Measurements from ENCODE around the gene HES7. TPM values are rescaled to one million over a fixed set of nuclear protein-coding genes. Genes with fewer than 3 reads are reported as not detected.
A peak's percentile ranks its signal among the peaks of the same experiment; 100 is the strongest.

Gene HES7
- total and polyA plus RNA-seq, 3 experiments from 2014 or later: 1.6 to 1.8 TPM; not detected in 1

GRCh38 chr17:8120520-8121406 is 3.1 kb downstream of the HES7 start:
- peaks cover 65% of the 10 kb centered on the region for H3K4me1 ChIP-seq (ENCODE audit: insufficient read depth, low read length)
- CTCF ChIA-PET: interaction anchor here (0.9 to 6.6 kb wide), 18 partner anchors 11 to 174 kb away, joined by 3 to 76 read pairs (median 20); partner anchors contain the start of genes ALOX12B, BORCS6, PER1 and SLC25A35
- H3K27ac Mint-ChIP-seq: peak overlapping the region; percentile 36 to 100 (median 92)

DNA sequence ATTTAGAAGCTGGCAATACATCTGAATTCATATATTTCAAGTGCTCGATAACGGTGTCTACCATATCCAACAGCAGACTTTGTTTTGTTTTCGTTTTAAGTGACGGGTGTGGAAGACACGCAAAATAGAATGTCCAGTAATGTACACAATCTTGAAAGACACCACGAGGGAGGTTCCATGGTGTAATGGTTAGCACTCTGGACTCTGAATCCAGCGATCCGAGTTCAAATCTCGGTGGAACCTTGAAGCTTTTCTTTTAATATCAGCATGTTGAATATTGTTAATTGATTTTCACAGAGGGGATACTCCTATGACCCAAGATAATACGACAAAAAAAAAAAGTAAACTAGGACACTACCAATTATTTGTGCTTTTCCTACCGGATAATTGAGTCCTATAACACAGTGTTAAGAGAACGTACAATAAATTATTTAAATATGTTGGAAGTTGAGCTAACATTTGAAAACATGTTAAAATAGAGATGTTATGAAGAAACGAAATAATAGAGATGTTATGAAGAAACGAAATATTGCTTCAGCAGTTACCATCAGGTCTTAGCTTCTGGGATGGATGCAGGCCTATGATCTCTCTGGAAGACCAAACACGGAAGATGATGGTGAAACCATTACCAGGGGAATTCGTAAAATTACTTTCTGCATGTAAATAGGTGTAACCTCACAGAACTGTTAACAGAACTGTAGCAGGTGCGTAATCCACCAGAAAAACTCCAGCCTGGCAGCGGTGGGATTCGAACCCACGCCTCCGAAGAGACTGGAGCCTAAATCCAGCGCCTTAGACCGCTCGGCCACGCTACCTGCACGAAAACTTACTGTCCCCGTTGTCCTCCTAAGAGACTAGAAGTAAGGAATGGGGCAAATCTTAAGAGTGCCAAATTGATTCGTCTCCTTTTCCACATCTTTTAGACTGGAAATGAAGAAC is 4.1 kb downstream of the HES7 start:
- Histone ChIP-seq H3K27me3 (ENCODE audit: insufficient read depth, low read length, poor library complexity, severe bottlenecking) (peaks cover 22% of the 10 kb centered on the region), H3K36me3 (ENCODE audit: insufficient read depth, low read length) (no peaks in the 10 kb centered on the region), H3K4me3 (ENCODE audit: low read length) (peak overlapping the region; percentile 99), H3K27ac (ENCODE audit: low read depth, low read length) (peak overlapping the region; percentile 41), H3K9me3 (ENCODE audit: low read length) (no peaks in the 10 kb centered on the region), H3K4me1 (ENCODE audit: insufficient read depth, low read length) (peaks cover 58% of the 10 kb centered on the region)
- Mint-ChIP-seq H3K4me1 (peaks cover 55 to 70% (median 69%) of the 10 kb centered on the region in 3 donors), H3K4me3 (peak overlapping the region; percentile 84 to 98 (median 94)), H3K36me3 (peaks cover 0 to 14% (median 1%) of the 10 kb centered on the region in 3 donors), H3K9me3 (peaks cover 0 to 15% (median 8%) of the 10 kb centered on the region in 5 donors), H3K27ac (peak overlapping the region; percentile 32 to 100 (median 92)), H3K27me3 (peaks cover 44 to 59% of the 10 kb centered on the region in 2 donors)
- POLR2A ChIA-PET: interaction anchor here (0.6 to 2.7 kb wide), 15 partner anchors 10 to 868 kb away, joined by 3 to 37 read pairs (median 6); partner anchors contain the start of genes CTC1, CTDNEP1, PER1 and PFAS
- CTCF ChIA-PET: interaction anchor here (0.7 to 6.6 kb wide), 37 partner anchors 10 to 257 kb away, joined by 3 to 76 read pairs (median 6); partner anchors contain the start of genes ALOX12B, AURKB, BORCS6 and CTC1
- peak; percentile 58 to 92 (median 86) for DNase-seq

More at GRCh38 chr17:8120520-8121406, 3.1 kb downstream of the HES7 start:
- peak in 4 of 5 donors; percentile 7 to 73 (median 44) for DNase-seq
- Mint-ChIP-seq H3K4me1 (peaks cover 64 to 79% (median 78%) of the 10 kb centered on the region in 3 donors), H3K27me3 (peaks cover 37 to 62% of the 10 kb centered on the region in 2 donors), H3K9me3 (peaks cover 0 to 17% (median 8%) of the 10 kb centered on the region in 5 donors), H3K4me3 (peak overlapping the region; percentile 84 to 98 (median 94)), H3K36me3 (peaks cover 0 to 18% (median 1%) of the 10 kb centered on the region in 3 donors)
- Histone ChIP-seq H3K4me3 (ENCODE audit: low read length) (peak overlapping the region; percentile 92), H3K9me3 (ENCODE audit: low read length) (no peaks in the 10 kb centered on the region), H3K27ac (ENCODE audit: low read depth, low read length) (peak overlapping the region; percentile 25), H3K36me3 (ENCODE audit: insufficient read depth, low read length) (no peaks in the 10 kb centered on the region), H3K27me3 (ENCODE audit: insufficient read depth, low read length, poor library complexity, severe bottlenecking) (peaks cover 18% of the 10 kb centered on the region)
- POLR2A ChIA-PET: interaction anchor here (0.6 to 2.7 kb wide), 12 partner anchors 10 to 816 kb away, joined by 3 to 37 read pairs (median 8); partner anchors contain the start of genes CTC1, PER1, PFAS and VAMP2

GRCh38 chr17:8118769-8119580 is 4.9 kb downstream of the HES7 start:
- H3K4me1 ChIP-seq (ENCODE audit: insufficient read depth, low read length): peaks cover 50% of the 10 kb centered on the region
- H3K27ac Mint-ChIP-seq: peak overlapping the region; percentile 77 to 100 (median 94)

GRCh38 chr17:8117980-8118768 is 5.7 kb downstream of the HES7 start, which contains the start of gene ALOXE3:
Gene ALOXE3 (minus strand): TSS chr17:8118514. CDS start chr17:8117990, 524 bp downstream.
- Mint-ChIP-seq H3K27me3 (peaks cover 44 to 54% of the 10 kb centered on the region in 2 donors), H3K27ac (peak within 1 kb of the TSS; percentile 78 to 100 (median 94)), H3K4me3 (peak within 1 kb of the TSS; percentile 84 to 98 (median 94)), H3K9me3 (peaks cover 0 to 15% (median 8%) of the 10 kb centered on the region in 5 donors), H3K4me1 (peaks cover 38 to 53% (median 52%) of the 10 kb centered on the region in 3 donors), H3K36me3 (peaks cover 0 to 12% (median 1%) of the 10 kb centered on the region in 3 donors)
- POLR2A ChIA-PET: interaction anchor here (1.1 to 2.7 kb wide), 5 partner anchors 8 to 129 kb away, joined by 3 to 37 read pairs (median 9); partner anchors contain the start of gene CTC1
- H3K4me1 ChIP-seq (ENCODE audit: insufficient read depth, low read length): peaks cover 42% of the 10 kb centered on the region
- H3K4me3 ChIP-seq (ENCODE audit: low read length): peak within 1 kb of the TSS; percentile 99
- peak within 1 kb of the TSS; percentile 41 for H3K27ac ChIP-seq (ENCODE audit: low read depth, low read length)
- peaks cover 27% of the 10 kb centered on the region for H3K27me3 ChIP-seq (ENCODE audit: insufficient read depth, low read length, poor library complexity, severe bottlenecking)
- DNase-seq: no peak
- CTCF ChIA-PET: interaction anchor here (0.8 to 6.6 kb wide), 32 partner anchors 9 to 202 kb away, joined by 3 to 76 read pairs (median 7); partner anchors contain the start of genes ALOX12B, AURKB, BORCS6 and PER1
- H3K9me3 ChIP-seq (ENCODE audit: low read length): no peaks in the 10 kb centered on the region
- H3K36me3 ChIP-seq (ENCODE audit: insufficient read depth, low read length): no peaks in the 10 kb centered on the region

More at GRCh38 chr17:8118769-8119580, 4.9 kb downstream of the HES7 start:
- peaks cover 46 to 61% (median 60%) of the 10 kb centered on the region in 3 donors for H3K4me1 Mint-ChIP-seq
- DNase-seq: peak; percentile 77 to 91 (median 84)
- peaks cover 0 to 15% (median 8%) of the 10 kb centered on the region in 5 donors for H3K9me3 Mint-ChIP-seq
- peak overlapping the region; percentile 84 to 98 (median 94) for H3K4me3 Mint-ChIP-seq
- no peaks in the 10 kb centered on the region for H3K36me3 ChIP-seq (ENCODE audit: insufficient read depth, low read length)
- H3K4me3 ChIP-seq (ENCODE audit: low read length): peak overlapping the region; percentile 99
- peaks cover 27% of the 10 kb centered on the region for H3K27me3 ChIP-seq (ENCODE audit: insufficient read depth, low read length, poor library complexity, severe bottlenecking)
- CTCF ChIA-PET: interaction anchor here (0.6 to 6.6 kb wide), 40 partner anchors 10 to 258 kb away, joined by 3 to 76 read pairs (median 5); partner anchors contain the start of genes ALOX12B, AURKB, BORCS6 and CTC1
- POLR2A ChIA-PET: interaction anchor here (0.5 to 2.7 kb wide), 15 partner anchors 9 to 867 kb away, joined by 3 to 37 read pairs (median 6); partner anchors contain the start of genes CTC1, CTDNEP1, PER1 and PFAS
- H3K27ac ChIP-seq (ENCODE audit: low read depth, low read length): peak overlapping the region; percentile 41
- H3K9me3 ChIP-seq (ENCODE audit: low read length): no peaks in the 10 kb centered on the region
- peaks cover 0 to 12% (median 1%) of the 10 kb centered on the region in 3 donors for H3K36me3 Mint-ChIP-seq
- peaks cover 46 to 55% of the 10 kb centered on the region in 2 donors for H3K27me3 Mint-ChIP-seq

- H3K9me3 Mint-ChIP-seq: peaks cover 0 to 15% (median 8%) of the 10 kb centered on the region in 5 donors
- H3K4me3 ChIP-seq (ENCODE audit: low read length): peak overlapping the region; percentile 99
- peaks cover 49 to 58% of the 10 kb centered on the region in 2 donors for H3K27me3 Mint-ChIP-seq
- H3K4me3 Mint-ChIP-seq: peak overlapping the region; percentile 84 to 98 (median 94)
- peaks cover 34 to 47% (median 46%) of the 10 kb centered on the region in 3 donors for H3K4me1 Mint-ChIP-seq
- ChIA-PET CTCF (interaction anchor here (0.9 to 6.6 kb wide), 11 partner anchors 10 to 178 kb away, joined by 3 to 76 read pairs (median 6); partner anchors contain the start of genes ALOX12B, BORCS6 and SLC25A35), POLR2A (interaction anchor here (1.1 kb wide), 1 partner anchor 13 kb away, joined by 3 read pairs; no protein-coding TSS in a partner anchor)
- peaks cover 34% of the 10 kb centered on the region for H3K27me3 ChIP-seq (ENCODE audit: insufficient read depth, low read length, poor library complexity, severe bottlenecking)
- no peaks in the 10 kb centered on the region for H3K9me3 ChIP-seq (ENCODE audit: low read length)
- no peak for DNase-seq
- H3K27ac ChIP-seq (ENCODE audit: low read depth, low read length): no peak overlapping the region
- H3K4me1 ChIP-seq (ENCODE audit: insufficient read depth, low read length): peaks cover 35% of the 10 kb centered on the region
- no peaks in the 10 kb centered on the region for H3K36me3 ChIP-seq (ENCODE audit: insufficient read depth, low read length)
- peaks cover 0 to 12% (median 1%) of the 10 kb centered on the region in 3 donors for H3K36me3 Mint-ChIP-seq
- H3K27ac Mint-ChIP-seq: peak overlapping the region in 3 of 8 donors; percentile 6 to 100 (median 43)
Observed at GRCh38 chr17:8117367-8117979, 6.4 kb downstream of the HES7 start.
